Stimulated activated naive CD4-positive, alpha-beta T cell treated with Interleukin-2 at 50 U/mL for 16 hours (primary cell): Measurements from ENCODE around the gene CYP1B1.
"Not testable (repeated sequence)": the region's sequence is repeated elsewhere in the genome, so short reads cannot be mapped to it uniquely, and the experiment has no call there.

Source experiments
- DNase-seq: peaks from one replicate; lab custom pipeline; 2025; lab: John Stamatoyannopoulos, UW

Gene CYP1B1

DNA sequence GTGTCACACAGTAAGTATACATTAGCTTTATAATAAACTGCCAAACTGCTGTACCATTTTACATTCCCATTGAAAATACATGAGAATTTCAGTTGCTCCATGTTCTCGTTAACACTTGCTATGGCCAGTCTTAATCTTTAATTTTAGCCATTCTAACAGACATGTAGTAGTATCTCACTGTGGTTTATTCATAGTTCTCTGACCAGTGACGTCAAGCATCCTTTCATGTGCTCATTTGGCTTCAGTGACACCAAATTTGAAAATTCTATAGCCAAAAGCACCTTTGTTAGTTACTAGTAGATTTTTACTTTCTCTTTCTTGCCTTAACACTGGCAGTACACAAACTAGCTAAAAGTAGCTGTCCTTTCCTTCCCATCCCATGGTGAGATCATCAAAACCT, 43.0 kb downstream of the CYP1B1 start:
- DNase-seq = no peak

DNA sequence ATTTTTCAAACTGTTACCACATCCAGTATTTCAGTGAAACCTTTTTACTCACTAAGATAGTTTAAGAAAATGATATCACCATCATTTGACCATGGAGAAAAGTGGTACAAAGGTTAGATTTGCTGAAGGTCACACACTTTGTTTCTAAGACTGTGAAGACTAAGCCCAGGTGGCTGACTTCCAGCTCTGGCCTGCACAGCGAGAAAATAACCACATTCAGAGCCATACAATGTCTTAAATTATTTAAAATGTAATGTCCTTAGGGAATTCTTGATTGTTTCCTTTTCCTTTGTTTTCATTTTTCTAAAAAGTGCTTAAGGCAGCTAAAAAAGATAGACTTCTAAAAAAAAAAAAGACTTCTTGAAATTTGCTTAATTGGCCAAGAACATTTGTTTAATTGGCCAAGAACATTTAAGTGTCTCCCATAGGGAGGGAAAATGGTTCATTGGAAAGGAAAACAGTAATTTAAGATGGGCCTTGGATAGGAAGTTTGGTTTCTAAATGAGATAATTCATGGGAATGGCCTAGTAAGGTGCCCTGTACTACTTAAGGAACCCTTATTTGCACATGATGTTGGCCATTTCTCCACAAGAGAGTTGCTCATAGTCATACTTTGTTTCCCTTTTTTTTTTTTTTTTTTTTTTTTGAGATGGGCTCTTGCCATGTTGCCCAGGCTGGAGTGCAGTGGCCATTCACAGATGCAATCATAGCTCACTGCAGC, 45.2 kb downstream of the CYP1B1 start:
- DNase-seq = no peak

DNA sequence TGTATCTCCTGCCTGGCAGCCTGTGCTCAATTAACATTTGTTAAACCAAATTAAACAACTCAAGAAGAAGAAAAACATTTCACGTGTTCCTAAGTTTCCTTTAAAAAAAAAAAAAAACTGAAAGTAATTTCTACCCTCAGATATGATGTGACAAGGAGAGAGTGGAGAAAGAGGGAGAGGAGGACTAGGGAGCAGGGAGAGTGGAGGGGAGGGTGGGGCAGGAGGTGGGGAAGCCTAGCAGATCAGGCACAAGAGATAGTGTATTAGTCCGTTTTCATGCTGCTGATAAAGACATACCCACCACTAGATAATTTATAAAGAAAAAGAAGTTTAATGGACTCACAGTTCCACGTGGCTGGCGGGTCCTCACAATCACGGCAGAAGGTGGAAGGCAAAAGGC, 46.4 kb downstream of the CYP1B1 start:
- no peak for DNase-seq

DNA sequence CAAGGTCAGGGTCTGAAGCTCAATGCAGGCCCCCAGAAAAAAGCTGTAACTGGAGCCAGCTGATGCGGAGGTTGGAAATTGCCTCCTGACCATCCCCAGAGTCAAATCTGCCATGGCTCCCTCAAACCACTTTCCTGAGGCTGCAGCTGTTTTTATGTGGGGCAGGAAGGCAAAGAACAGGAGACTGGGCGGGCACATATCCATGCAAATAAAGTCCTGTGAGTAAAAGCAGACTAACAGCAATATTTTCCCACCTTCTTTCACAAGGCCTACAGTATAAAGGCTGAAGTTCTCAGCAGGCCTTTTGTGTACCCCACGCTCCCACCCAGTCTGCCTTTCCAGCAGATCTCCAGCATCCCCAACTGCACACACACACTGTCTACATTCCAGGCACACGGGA, 47.1 kb downstream of the CYP1B1 start:
- no peak for DNase-seq

DNA sequence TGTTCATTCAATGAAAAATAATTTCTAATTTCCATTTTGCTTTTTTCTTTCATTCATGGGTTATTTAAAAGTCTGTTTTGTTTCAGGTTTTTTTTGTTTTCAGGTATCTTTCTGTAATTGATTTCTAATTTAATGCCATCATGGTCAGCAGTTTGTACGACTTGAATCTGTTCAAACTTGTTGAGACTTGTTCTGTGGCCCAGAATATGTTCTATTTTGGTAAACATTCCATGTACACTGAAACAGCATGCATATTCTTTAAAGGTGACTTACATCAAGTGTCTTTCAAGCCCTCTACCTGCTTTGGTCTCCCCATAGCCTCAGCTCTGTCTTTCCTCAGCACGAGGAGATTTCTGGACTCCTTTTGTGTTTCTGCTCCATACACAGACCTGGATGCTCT, 49.1 kb downstream of the CYP1B1 start:
- no peak for DNase-seq

DNA sequence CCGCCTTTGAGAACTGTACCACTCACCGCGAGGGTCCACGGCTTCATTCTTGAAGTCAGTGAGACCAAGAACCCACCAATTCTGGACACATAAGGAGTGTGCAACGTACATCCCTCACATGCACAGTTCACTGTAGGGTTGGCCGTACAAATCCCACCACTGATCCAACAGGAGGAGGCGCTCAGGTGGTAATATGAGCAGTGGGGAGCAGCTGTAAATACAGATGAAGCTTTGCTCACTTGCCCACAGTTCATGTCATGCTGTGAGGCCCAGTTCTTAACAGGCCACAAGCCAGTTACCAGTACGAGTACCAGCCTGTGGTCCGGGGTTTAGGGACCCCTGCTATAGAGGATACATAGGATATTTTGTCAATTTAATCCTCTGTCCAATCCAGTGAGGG, 54.4 kb downstream of the CYP1B1 start:
- no peak for DNase-seq

DNA sequence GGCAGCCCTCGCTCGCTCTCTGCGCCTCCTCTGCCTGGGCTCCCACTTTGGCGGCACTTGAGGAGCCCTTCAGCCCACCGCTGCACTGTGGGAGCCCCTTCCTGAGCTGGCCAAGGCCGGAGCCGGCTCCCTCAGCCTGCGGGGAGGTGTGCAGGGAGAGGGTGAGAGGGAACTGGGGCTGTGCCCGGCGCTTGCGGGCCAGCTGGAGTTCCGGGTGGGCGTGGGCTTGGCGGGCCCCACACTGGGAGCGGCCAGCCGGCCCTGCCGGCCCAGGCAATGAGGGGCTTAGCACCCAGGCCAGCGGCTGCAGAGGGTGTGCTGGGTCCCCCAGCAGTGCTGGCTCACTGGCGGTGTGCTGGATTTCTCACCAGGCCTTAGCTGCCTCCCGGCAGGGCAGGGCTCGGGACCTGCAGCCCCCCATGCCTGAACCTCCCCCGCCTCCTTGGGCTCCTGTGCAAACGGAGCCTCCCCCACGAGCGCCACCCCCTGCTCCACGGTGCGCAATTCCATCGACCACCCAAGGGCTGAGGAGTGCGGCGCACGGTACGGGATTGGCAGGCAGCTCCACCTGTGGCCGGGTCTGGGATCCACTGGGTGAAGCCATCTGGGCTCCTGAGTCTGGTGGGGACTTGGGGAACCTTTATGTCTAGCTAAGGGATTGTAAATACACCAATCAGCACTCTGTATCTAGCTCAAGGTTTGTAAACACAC, 55.4 kb downstream of the CYP1B1 start:
- DNase-seq = not testable (repeated sequence)

DNA sequence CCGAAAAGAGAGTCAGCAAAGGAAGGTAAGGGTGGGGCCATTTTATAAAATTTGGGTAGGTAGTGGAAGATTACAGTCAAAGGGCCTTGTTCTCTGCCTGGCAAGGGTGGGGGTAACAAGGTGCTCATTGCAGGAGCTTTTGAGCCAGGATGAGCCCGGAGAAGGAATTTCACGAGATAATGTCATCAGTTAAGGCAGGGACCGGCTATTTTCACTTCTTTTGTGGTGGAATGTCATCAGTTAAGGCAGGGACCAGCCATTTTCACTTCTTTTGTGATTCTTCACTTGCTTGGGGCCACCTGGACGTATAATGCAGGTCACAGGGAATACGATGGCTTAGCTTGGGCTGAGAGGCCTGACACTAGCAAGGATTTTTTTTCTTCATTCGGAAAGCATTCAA, 58.1 kb downstream of the CYP1B1 start:
- no peak for DNase-seq
